Spleen (tissue), 11 donors: ENCODE measurements around the gene TTC34. TPM values are rescaled to one million over a fixed set of nuclear protein-coding genes. Genes with fewer than 3 reads are reported as not detected.

Source experiments
- DNase-seq: peaks from one replicate; pipeline ENCODE4 v3.0.0-alpha.2; 2020
- H3K27ac ChIP-seq, 8 donors: fragments of 200-600 bp; sonication (generic) in 7 of 8; 1 replicate in 4 of 8; 2 replicates in 4 of 8; pipeline versions ENCODE4 v1.5.0 to v1.8.0; 2016 to 2021; ENCODE audit warnings: inconsistent platforms in 4 of 8, mild to moderate bottlenecking in 4 of 8, moderate library complexity in 1 of 8
- H3K27me3 ChIP-seq, 7 donors: fragments of 200-600 bp; sonication (generic) in 6 of 7; replicated peaks in 1 of 7; 1 replicate in 4 of 7; 2 replicates in 3 of 7; pipeline versions ENCODE4 v1.5.0 to v1.8.0; 2016 to 2021; ENCODE audit warnings: inconsistent platforms in 3 of 7, mild to moderate bottlenecking in 1 of 7
- H3K36me3 ChIP-seq, 6 donors: fragments of 200-600 bp; sonication (generic) in 5 of 6; 1 replicate in 4 of 6; 2 replicates in 2 of 6; pipeline versions ENCODE4 v1.5.0 to v1.8.0; 2016 to 2021; ENCODE audit warnings: inconsistent platforms in 2 of 6
- H3K4me1 ChIP-seq, 6 donors: fragments of 200-600 bp; sonication (generic) in 5 of 6; 1 replicate in 3 of 6; 2 replicates in 3 of 6; pipeline versions ENCODE4 v1.5.0 to v1.8.0; 2016 to 2021; ENCODE audit warnings: inconsistent platforms in 3 of 6
- H3K4me3 ChIP-seq, 8 donors: fragments of 200-600 bp; sonication (generic) in 7 of 8; 1 replicate in 4 of 8; 2 replicates in 4 of 8; pipeline versions ENCODE4 v1.5.0 to v1.8.0; 2016 to 2021; ENCODE audit warnings: inconsistent platforms in 4 of 8, mild to moderate bottlenecking in 4 of 8, moderate library complexity in 2 of 8
- H3K9me3 ChIP-seq, 8 donors: fragments of 200-600 bp; sonication (generic) in 7 of 8; 1 replicate in 4 of 8; 2 replicates in 4 of 8; pipeline versions ENCODE4 v1.5.0 to v1.8.0; 2016 to 2021; ENCODE audit warnings: inconsistent platforms in 4 of 8
- CTCF ChIP-seq, 11 experiments: fragments of 200-600 bp in 7 of 11; fragments of 450-650 bp in 4 of 11; sonication (generic) in 4 of 11; IDR thresholded peaks in 8 of 11; conservative IDR thresholded peaks in 3 of 11; 1 replicate in 7 of 11; 2 replicates in 4 of 11; pipeline versions ENCODE4 v1.4.0 to v1.8.0; 2016 to 2021; ENCODE audit warnings: antibody characterized with exemption in 11 of 11, inconsistent platforms in 4 of 11, mild to moderate bottlenecking in 1 of 11
- POLR2A ChIP-seq, 3 donors: fragments of 450-650 bp; IDR thresholded peaks; one replicate each; pipeline ENCODE4 v1.5.1; 2017; ENCODE audit warnings: antibody characterized with exemption in 3 of 3, mild to moderate bottlenecking in 1 of 3
- POLR2AphosphoS5 ChIP-seq, 3 donors: sonication (generic); formaldehyde crosslinking; IDR thresholded peaks; one replicate each; pipeline ENCODE4 v1.5.1; 2017; ENCODE audit warnings: antibody characterized with exemption in 3 of 3
- WGBS, 5 donors: extraction: QIAGEN DNeasy Blood & Tissue Kit in 3 of 5; methylation state at CpG; one replicate each; pipeline versions ENCODE4 v1.1.5 to v1.1.7; 2013 to 2018; 5-methylcytosine and 5-hydroxymethylcytosine counted together
- intact Hi-C: fragments of 100-400 bp; cut with DNase I; formaldehyde crosslinking; loops from one replicate; pipeline ENCODE4 v1.15.0; 2023; ENCODE audit warnings: low total_unique reads
- polyA plus RNA-seq, 3 donors: library from polyadenylated mRNA; stranded (reverse); fragments of 200-250 nt; gene quantifications; one replicate each; pipeline ENCODE4 v1.2.1, GENCODE V29; 2013
- total RNA-seq, 7 donors: library from RNA; depleted of rRNA in 3 of 7; stranded (reverse); fragments of >200 nt in 3 of 7; fragmentation: NEBNext Ultra II Directional in 4 of 7; extraction: Animal tissue kit (Norgen Biotek cat#: 25700) in 4 of 7; gene quantifications; one replicate each; pipeline versions ENCODE4 v1.1.0 to v1.2.1, GENCODE V29; 2016 to 2021
- donor health status: healthy with polysubstance abuse.
- donor health status: DM: no; HTN: no; CAD: no; lungs with moderate emphysema.
- donor health status: DM: no; HTN: no; CAD: no.
- donor health status: Bipolar disorder and iron deficiency.
- donor health status: healthy.
- donor health status: DM: no; HTN: no; CAD: no.
- donor health status: DM: yes; HTN: yes; CAD: no.

TTC34 gene
- total and polyA plus RNA-seq, 10 donors = 0.09 to 2.8 (median 1.4) TPM

- peaks cover 0 to 63% (median 22%) of the 10 kb centered on the region in 7 donors for H3K27me3 ChIP-seq
- peaks cover 0 to 6% (median 0%) of the 10 kb centered on the region in 6 donors for H3K4me1 ChIP-seq
- no peak for TF ChIP-seq CTCF (IDR thresholded peaks at IDR 0.05 in 8 of 11, conservative IDR thresholded peaks at IDR 0.05 in 3 of 11)
- no peak for TF ChIP-seq POLR2A (IDR thresholded peaks at IDR 0.05)
- TF ChIP-seq POLR2AphosphoS5 (IDR thresholded peaks at IDR 0.05) = no peak
- H3K27ac ChIP-seq = no peak overlapping the region
- intact Hi-C loops = no loop called here
- no peaks in the 10 kb centered on the region for H3K9me3 ChIP-seq
- H3K36me3 ChIP-seq = no peaks in the 10 kb centered on the region
- no peak overlapping the region for H3K4me3 ChIP-seq
- peak; percentile 44 for DNase-seq
- WGBS, 5 donors = 87 to 91% (median 87%) methylated on average over 35 to 36 of the region's 36 CpGs
Measured at GRCh38 chr1:2606881-2607621, 194.4 kb downstream of the TTC34 start.

- no peaks in the 10 kb centered on the region for H3K36me3 ChIP-seq
- H3K4me1 ChIP-seq = peaks cover 0 to 6% (median 0%) of the 10 kb centered on the region in 6 donors
- no peaks in the 10 kb centered on the region for H3K9me3 ChIP-seq
- 61 to 88% (median 83%) methylated on average over 6 to 15 of the region's 15 CpGs for WGBS, 5 donors
- H3K27me3 ChIP-seq = peaks cover 0 to 57% (median 15%) of the 10 kb centered on the region in 7 donors
- H3K27ac ChIP-seq = no peak overlapping the region
- no peak overlapping the region for H3K4me3 ChIP-seq
- TF ChIP-seq POLR2AphosphoS5 (IDR thresholded peaks at IDR 0.05) = no peak
- TF ChIP-seq POLR2A (IDR thresholded peaks at IDR 0.05) = no peak
- intact Hi-C loops = no loop called here
- peak; percentile 44 for DNase-seq
Measured at GRCh38 chr1:2606396-2606880, 195.1 kb downstream of the TTC34 start.

GRCh38 chr1:2605509-2606395 is 195.7 kb downstream of the TTC34 start:
- H3K27me3 ChIP-seq = peaks cover 0 to 50% (median 15%) of the 10 kb centered on the region in 7 donors
- H3K4me3 ChIP-seq = no peak overlapping the region
- TF ChIP-seq POLR2AphosphoS5 (IDR thresholded peaks at IDR 0.05) = no peak
- TF ChIP-seq CTCF (IDR thresholded peaks at IDR 0.05 in 8 of 11, conservative IDR thresholded peaks at IDR 0.05 in 3 of 11) = no peak
- TF ChIP-seq POLR2A (IDR thresholded peaks at IDR 0.05) = no peak
- H3K4me1 ChIP-seq = peaks cover 0 to under 1% (median 0%) of the 10 kb centered on the region in 6 donors
- WGBS, 5 donors = 88 to 95% (median 89%) methylated on average over 41 to 48 of the region's 48 CpGs
- intact Hi-C loops = no loop called here
- H3K36me3 ChIP-seq = no peaks in the 10 kb centered on the region
- H3K9me3 ChIP-seq = peaks cover 0 to 3% (median 0%) of the 10 kb centered on the region in 8 donors
- peak; percentile 69 for DNase-seq
- H3K27ac ChIP-seq = no peak overlapping the region

- H3K4me1 ChIP-seq = no peaks in the 10 kb centered on the region
- H3K27me3 ChIP-seq = peaks cover 0 to 43% (median 15%) of the 10 kb centered on the region in 7 donors
- 83 to 91% (median 84%) methylated on average over 11 to 14 of the region's 14 CpGs for WGBS, 5 donors
- H3K9me3 ChIP-seq = peaks cover 0 to 3% (median 0%) of the 10 kb centered on the region in 8 donors
- H3K4me3 ChIP-seq = no peak overlapping the region
- TF ChIP-seq POLR2AphosphoS5 (IDR thresholded peaks at IDR 0.05) (no peak), CTCF (IDR thresholded peaks at IDR 0.05 in 8 of 11, conservative IDR thresholded peaks at IDR 0.05 in 3 of 11) (no peak), POLR2A (IDR thresholded peaks at IDR 0.05) (no peak)
- H3K36me3 ChIP-seq = no peaks in the 10 kb centered on the region
- intact Hi-C loops = no loop called here
- H3K27ac ChIP-seq = no peak overlapping the region
- peak; percentile 60 for DNase-seq
Measured at GRCh38 chr1:2604844-2605508, 196.5 kb downstream of the TTC34 start.
